GM18867 (cell line): Measurements from ENCODE around the gene PRR22.
"Not testable (repeated sequence)": the region's sequence is repeated elsewhere in the genome, so short reads cannot be mapped to it uniquely, and the experiment has no call there.

Experiments used
- ATAC-seq: cut with Tn5 transposase; IDR thresholded peaks from one replicate; pipeline ENCODE4 v1.9.1; 2021; ENCODE audit warnings: mild to moderate bottlenecking, moderate library complexity; ENCODE audit not compliant: unreplicated experiment

The PRR22 gene

DNA sequence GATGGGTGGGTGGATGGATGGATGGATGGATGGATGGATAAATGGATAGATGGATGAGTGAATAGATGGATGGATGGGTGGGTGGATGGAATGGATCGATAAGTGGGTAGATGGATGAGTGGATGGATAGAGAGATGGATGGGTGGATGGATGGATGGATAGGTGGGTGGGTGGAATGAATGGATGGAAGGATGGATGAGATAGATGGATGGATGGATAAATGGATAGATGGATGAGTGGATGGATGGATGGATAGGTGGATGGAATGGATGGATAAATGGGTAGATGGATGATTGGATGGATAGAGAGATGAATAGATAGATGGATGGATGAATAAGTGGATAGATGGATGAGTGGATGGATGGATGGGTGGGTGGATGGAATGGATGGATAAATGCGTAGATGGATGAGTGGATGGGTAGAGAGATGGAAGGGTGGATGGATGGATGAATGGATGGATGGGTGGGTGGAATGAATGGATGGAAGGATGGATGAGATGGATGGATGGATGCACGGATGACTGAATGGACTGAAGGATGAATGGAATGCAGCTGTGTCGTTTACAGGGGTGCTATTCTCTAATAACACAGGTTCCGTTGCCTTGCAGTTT is 21.8 kb downstream of the PRR22 start:
- ATAC-seq = no peak

DNA sequence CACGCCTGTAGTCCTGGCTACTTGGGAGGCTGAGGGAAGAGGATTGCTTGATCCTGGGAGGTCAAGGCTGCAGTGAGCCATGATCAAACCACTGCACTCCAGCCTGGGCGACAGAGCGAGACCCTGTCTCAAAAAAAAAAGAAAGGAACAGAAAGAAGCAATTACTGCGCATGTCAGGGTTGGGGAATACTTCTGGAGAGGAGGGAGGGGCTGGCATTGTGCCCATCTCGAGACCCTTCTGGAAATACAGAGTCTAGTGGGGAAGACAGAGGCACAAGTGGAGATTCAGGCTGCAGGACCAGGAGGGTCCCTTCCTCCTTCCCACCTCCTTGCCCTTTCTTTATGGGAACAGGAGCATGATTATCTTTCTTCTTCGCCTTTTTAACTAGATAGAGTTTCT is 30.8 kb downstream of the PRR22 start:
- no peak for ATAC-seq

DNA sequence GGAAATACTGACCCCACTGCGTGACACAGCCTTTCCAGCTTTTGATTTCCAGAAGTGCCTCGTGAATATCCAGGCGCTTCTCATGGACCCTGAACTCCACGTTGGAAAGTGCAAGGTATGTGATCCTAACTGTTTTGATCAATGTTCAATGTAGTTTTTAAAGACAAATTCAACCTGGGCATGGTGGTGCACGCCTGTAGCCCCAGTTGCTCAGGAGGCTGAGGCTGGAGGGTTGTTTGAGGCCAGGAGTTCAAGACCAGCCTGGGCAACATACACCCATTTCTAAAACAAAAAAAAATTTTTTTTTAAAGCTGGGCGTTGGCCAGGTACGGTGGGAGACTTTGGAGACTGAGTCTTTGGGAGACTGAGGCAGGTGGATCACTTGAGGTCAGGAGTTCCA is 32.8 kb downstream of the PRR22 start:
- no peak for ATAC-seq

DNA sequence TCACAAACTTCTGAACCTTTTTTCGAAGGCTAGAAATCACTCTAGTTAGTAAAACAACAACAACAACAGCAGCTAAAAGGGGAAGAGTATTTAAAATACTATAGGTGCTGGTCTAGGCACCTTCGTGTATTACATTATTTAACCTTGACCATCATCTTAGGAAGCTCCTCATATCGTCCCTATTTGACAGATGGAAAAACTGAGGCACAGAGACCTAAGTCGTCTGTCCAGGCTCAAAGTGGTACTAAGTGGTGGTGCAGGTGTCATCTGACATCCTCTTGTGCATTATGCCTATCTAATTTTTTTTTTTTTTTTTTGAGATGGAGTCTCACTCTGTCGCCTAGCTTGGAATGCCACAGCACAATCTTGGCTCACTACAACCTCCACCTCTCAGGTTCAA is 35.0 kb downstream of the PRR22 start:
- no peak for ATAC-seq

DNA sequence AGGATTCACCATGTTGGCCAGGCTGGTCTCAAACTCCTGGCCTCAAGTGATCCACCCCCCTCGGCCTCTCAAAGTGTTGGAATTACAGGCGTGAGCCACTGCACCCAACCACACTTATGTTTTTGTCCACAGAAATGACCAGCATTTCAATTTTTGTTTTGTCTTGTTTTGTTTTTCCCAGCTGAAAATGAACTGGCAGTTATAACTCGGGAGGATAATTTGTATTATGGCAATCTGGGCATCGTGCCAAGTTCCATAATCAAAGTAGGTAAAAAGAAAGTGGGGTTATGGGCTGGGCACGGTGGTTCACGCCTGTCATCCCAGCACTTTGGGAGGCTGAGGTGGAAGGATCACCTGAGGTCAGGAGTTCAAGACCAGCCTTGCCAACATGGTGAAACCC is 35.6 kb downstream of the PRR22 start:
- not testable (repeated sequence) for ATAC-seq

DNA sequence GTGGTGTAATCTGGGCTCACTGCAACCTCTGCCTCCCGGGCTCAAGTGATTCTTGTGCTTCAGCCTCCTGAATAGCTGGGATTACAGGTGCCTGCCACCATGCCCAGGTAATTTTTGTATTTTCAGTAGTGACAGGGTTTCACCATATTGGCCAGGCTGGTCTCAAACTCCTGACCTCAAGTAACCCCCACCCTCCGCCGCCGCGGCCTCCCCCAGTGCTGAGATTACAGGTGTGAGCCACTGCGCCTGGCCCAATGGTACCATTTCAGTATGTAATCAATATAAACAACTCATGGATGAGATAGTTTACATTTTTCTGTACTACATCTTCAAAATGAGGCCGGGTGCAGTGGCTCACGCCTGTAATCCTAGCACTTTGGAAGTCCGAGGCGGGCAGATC is 39.5 kb downstream of the PRR22 start:
- not testable (repeated sequence) for ATAC-seq

DNA sequence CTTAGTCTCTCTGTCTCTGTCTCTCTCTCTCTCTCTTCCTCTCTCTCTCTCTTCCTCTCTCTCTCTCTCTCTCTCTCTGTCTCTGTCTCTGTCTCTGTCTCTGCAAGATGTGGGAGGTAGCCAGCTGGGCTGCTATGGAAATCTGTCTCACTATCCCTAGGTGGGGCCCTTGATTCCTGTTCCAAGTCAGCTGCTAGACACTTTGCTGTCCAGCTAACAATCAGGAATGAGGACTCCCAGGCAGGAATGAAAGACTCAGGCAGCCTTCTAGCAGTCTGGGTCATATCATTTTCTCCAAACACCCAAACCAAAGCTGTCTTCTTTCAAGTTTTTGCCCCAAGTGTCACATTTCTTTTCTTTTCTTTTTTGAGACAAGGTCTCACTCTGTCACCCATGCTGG is 40.9 kb downstream of the PRR22 start:
- ATAC-seq = no peak

DNA sequence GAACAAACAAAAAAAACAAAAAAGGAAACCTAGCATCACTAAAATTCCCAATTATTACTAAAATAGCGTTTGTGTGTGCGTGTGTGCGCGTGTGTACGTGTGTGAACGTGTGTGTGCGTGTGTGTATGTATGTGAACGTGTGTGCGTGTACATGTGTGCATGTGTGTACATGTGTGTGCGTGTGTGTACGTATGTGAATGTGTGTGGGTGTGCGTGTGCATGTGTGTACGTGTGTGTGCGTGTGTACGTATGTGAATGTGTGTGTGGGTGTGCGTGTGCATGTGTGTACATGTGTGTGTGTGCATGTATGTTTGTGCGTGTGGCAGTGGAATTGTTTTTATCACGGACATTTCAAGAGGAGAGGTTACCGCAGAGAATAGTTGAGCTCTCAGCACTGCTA is 42.5 kb downstream of the PRR22 start:
- no peak for ATAC-seq

DNA sequence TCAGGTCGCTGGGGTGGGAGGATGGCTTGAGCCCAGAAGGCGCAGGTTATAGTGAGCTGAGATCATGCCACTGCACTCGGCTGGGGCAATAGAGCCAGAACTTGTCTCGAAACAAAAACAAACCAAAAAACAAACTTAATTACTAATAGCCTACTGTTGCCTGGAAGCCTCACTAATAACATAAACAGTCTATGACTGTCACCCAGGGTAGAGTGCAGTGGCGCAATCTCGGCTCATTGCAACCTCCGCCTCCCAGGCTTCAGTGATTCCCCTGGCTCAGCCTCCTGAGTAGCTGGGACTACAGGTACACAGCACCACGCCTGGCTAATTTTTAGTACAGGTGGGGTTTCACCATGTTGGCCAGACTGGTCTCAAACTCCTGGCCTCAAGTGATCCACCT is 46.1 kb downstream of the PRR22 start:
- ATAC-seq = no peak

DNA sequence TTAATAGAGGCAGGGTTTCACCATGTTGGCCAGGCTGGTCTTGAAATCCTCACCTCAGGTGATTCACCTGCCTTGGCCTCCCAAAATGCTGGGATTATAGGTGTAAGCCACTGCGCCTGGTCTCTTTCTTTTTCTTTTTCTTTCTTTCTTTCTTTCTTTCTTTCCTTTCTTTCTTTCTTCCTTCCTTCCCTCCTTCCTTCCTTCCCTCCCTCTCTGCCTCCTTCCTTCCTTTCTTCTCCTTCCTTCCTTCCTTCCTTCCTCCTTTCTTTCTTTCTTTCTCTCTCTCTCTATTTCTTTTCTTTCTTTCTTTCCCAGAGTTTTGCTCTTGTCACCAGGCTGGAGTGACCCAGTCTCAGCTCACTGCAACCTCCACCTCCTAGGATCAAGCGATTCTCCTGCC is 51.4 kb downstream of the PRR22 start:
- ATAC-seq = not testable (repeated sequence)
